GM03348 (cell line): ENCODE measurements around the gene TBC1D12.
"Not testable (repeated sequence)": the region's sequence is repeated elsewhere in the genome, so short reads cannot be mapped to it uniquely, and the experiment has no call there.

Experiments
- DNase-seq: peaks from one replicate; pipeline ENCODE4 v3.0.0; 2012; ENCODE audit warnings: low spot score

The TBC1D12 gene

DNA sequence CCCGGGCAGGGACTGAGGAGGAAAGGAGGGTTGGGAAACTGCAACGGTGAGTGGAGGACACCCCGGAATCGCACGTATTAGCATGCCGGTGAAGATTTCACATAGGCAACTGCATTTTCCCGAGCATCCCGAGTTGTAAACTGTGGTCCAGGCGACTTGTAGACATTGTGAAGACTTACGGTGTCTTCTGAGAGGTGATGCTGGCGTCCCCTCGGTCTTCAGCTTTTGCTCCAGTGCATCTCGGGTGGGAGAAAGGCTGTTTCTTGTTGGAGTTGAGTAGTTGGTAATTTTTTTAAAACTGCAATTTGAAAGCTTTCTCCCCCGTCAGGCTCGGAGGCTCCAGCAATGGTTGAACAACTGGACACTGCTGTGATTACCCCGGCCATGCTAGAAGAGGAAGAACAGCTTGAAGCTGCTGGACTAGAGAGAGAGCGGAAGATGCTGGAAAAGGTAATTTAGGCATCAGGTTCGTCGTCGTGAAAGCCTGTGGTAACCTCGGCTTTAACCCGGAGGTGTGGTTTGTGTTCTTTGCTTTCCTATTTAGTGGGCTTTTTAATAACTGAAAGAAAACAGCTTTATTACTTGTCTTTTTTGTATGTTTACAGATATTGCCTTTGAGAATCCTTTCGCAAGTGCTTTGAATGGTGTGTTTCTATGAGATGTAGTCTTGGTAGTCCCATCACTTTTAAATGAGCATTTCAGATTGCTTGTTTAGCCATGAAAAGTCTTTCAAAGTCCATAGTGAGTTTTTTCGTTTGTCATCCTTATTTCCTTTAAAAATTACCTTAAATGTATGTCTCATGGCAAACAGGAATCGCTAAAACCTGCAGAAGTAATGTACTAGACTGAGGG is 143.9 kb downstream of the TBC1D12 start:
- peak; percentile 22 for DNase-seq

DNA sequence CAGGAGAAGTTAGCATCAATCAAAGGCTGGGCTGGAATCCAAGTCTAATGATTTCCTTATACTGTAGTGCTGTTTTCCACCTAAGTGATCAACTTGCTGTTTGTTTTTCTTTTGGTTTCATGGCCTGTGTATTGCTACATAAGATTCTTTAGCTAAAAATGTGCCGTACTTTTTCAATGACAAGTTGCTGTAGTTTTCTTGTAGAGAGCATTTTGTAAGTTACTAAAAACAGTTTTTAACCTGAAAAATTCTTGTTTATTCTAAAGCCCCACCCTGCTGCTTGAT is 144.5 kb downstream of the TBC1D12 start:
- DNase-seq: peak; percentile 6

DNA sequence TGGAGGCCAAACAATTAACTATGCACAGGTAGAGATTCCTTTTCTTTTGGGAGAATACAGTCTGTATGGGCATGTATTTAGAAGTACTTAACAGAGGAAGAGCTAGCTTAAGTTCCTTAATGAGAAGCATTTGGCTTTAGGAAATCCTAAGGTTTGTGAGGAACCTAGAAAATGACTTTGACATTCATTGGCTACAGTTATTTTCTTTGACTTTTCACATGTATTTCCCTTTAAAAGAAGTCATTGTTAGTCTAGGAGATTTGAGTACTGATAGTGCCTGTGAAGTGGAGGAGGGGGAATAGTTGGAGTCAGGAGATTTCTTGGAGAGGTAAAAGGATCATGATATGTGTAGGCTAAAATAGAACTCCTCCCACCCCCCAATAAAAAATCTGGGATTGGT is 146.9 kb downstream of the TBC1D12 start:
- no peak for DNase-seq

GRCh38 chr10:94567714-94568307 is 165.5 kb downstream of the TBC1D12 start:
- DNase-seq: not testable (repeated sequence)

DNA sequence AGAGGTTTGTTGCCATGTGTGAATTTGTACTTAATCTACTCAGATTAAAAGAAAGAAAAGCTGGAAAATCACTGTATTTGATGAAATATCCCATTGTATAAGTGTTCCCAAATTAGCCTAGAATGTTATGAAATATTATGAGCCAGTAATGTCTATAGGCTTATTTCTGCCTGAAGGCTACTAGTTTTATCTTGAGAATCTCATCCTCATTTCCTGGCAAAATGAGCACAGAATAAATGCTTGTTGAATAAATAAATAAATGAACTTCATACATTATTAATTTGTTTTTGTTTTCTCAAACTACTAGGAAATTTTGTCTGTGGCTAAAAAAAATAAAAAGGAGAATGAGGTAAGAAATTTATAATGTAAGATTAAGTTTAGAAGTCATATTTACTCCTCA is 168.7 kb downstream of the TBC1D12 start:
- DNase-seq: no peak

DNA sequence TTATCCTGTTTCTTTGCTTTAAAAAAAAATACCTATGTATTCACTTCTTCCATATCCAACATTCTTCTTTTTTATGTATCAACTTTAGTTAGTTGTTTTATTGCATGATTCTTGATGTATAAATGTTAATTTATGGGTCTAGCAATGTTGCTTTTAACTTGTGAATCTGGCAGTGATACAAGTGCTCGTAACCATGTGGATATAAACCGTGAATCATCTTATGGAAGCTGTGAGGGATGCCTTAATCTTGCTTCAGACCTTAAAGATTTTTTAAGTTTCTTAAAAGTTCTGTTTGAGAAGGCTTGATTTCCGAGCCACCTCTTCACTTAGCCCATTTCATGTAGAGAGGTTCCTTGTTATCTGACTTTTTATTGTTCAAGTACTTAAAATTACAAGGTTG is 169.2 kb downstream of the TBC1D12 start:
- no peak for DNase-seq

DNA sequence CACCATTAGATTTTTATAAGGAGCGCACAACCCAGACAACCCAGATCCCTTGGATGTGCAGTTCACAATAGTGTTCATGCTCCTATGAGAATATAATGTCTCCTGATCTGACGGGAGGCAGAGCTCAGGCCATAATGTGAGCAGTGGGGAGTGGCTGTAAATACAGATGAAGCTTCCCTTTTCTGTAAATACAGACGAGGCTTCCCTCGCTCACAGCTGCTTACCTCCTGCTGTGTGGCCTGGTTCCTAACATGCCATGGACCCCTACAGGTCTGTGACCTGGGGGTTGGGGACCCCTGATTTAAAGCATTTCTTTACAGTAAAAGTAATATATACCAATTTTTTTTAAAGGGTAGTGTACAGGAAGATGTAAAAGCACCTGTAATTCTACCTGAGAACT is 176.4 kb downstream of the TBC1D12 start:
- no peak for DNase-seq

DNA sequence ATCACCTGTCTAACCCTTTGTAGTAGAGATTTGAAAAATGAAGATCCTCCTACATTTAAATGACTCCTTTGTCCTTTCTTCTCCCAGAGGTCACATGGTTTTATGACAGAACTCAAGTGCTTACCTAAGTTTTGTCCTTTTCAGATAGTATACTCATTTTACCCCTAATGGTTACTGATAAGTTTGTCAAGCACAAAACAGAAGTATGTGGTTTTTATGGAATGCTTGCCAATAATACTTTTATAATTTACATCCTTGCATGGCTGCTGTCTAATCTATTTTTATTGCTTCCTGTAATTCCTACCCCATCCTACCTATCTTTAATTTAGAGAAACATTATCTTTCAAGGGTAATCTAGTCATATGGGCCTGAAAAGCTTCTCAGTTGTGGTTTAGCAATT is 180.8 kb downstream of the TBC1D12 start:
- no peak for DNase-seq
